Heart left ventricle (tissue), 13 donors: Measurements from ENCODE around the gene GRK5.

Experiments
- POLR2A ChIP-seq, 2 donors: fragments of 450-650 bp; IDR thresholded peaks; one replicate each; pipeline ENCODE4 v1.6.1; 2017; ENCODE audit warnings: antibody characterized with exemption in 2 of 2, mild to moderate bottlenecking in 2 of 2, moderate library complexity in 2 of 2
- TF ChIP-seq, protein P1 (sequence below), 12 donors: fragments of 200-600 bp; sonication (generic) in 4 of 12; IDR thresholded peaks; one replicate each; pipeline versions ENCODE4 v1.5.0 to v1.8.0; 2018 to 2022; ENCODE audit warnings: antibody characterized with exemption in 12 of 12, mild to moderate bottlenecking in 5 of 12
- donor health status: ischemic (EF 13 %, LVEDD 7.1; RV severe dilation, severe dysfunction).
- donor health status: DM: no; HTN: yes; CAD: no.
- donor health status: DM: no; HTN: no; CAD: no.
- donor health status: ischemic (EF 25% LVEDD 6.9; RV normal size, moderate dysfunction).
- donor health status: ischemic (EF 25% LVEDD 5.7; RV mildly dilated, moderate dysfunction).
- donor health status: ischemic (EF 35%, LVEDD 5.7; RV mildly dilated, moderate dysfunction).
- donor health status: nonischemic (EF 11% LVEDD 7.7; RV severe dilation, severe dysfunction).
- donor health status: DM: yes; HTN: yes; CAD: no.
- donor health status: PGD.
- donor health status: ischemic (EF 29% LVEDD 5.4; RV normal size, mild dysfunction).
- donor health status: nonischemic (EF 23%, LVEDD 6.1; RV moderate dilation, normal function).

- TF ChIP-seq, protein P1, sequence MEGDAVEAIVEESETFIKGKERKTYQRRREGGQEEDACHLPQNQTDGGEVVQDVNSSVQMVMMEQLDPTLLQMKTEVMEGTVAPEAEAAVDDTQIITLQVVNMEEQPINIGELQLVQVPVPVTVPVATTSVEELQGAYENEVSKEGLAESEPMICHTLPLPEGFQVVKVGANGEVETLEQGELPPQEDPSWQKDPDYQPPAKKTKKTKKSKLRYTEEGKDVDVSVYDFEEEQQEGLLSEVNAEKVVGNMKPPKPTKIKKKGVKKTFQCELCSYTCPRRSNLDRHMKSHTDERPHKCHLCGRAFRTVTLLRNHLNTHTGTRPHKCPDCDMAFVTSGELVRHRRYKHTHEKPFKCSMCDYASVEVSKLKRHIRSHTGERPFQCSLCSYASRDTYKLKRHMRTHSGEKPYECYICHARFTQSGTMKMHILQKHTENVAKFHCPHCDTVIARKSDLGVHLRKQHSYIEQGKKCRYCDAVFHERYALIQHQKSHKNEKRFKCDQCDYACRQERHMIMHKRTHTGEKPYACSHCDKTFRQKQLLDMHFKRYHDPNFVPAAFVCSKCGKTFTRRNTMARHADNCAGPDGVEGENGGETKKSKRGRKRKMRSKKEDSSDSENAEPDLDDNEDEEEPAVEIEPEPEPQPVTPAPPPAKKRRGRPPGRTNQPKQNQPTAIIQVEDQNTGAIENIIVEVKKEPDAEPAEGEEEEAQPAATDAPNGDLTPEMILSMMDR (IDR thresholded peaks at IDR 0.05), result no peak
- no peak for TF ChIP-seq POLR2A (IDR thresholded peaks at IDR 0.05)
These were observed 15.5 kb upstream of the GRK5 start for GRCh38 chr10:119191881-119192280.
